Keratinocyte (primary cell): ENCODE results near the gene NTMT1. TPM values are rescaled to one million over a fixed set of nuclear protein-coding genes. Genes with fewer than 3 reads are reported as not detected.

ENCODE experiments used
- DNase-seq: peaks from one replicate; pipeline ENCODE4 v3.0.0-alpha.2; 2011; ENCODE audit warnings: low read depth, missing footprints, low spot score
- FAIRE-seq: peaks from 2 replicates; lab custom pipeline; 2011; peaks lifted over from hg19 to GRCh38; lab: Jason Lieb, UNC
- H2AFZ ChIP-seq: 2 replicates; pipeline ENCODE4 v1.6.0; 2012; ENCODE audit warnings: low read length, control low read depth, inconsistent platforms; ENCODE audit not compliant: control insufficient read depth
- H3K27ac ChIP-seq: 2 replicates; pipeline ENCODE4 v1.5.1; 2011; ENCODE audit warnings: low read length; ENCODE audit not compliant: control insufficient read depth, insufficient read depth
- H3K27me3 ChIP-seq: 3 replicates; pipeline ENCODE4 v1.6.0; 2011; ENCODE audit warnings: low read length; ENCODE audit not compliant: control insufficient read depth, insufficient read depth; ENCODE audit errors: extremely low read depth
- H3K36me3 ChIP-seq, 2 experiments: 2 replicates in 1 of 2; 3 replicates in 1 of 2; pipeline ENCODE4 v1.5.1; 2011; ENCODE audit warnings: low read length in 2 of 2, mild to moderate bottlenecking in 1 of 2; ENCODE audit not compliant: control insufficient read depth in 2 of 2, insufficient read depth in 2 of 2; ENCODE audit errors: extremely low read depth in 1 of 2
- H3K4me1 ChIP-seq: 3 replicates; pipeline ENCODE4 v1.5.1; 2011; ENCODE audit warnings: low read length; ENCODE audit not compliant: control insufficient read depth, insufficient read depth; ENCODE audit errors: extremely low read depth
- H3K4me2 ChIP-seq: 3 replicates; pipeline ENCODE4 v1.6.0; 2011; ENCODE audit warnings: low read depth, low read length; ENCODE audit not compliant: control insufficient read depth, insufficient read depth; ENCODE audit errors: extremely low read depth
- H3K4me3 ChIP-seq, 3 experiments: fragments of 200-600 bp in 1 of 3; sonication (generic) in 1 of 3; 2 replicates in 2 of 3; 3 replicates in 1 of 3; pipeline ENCODE4 v1.5.1; 2011 to 2016; ENCODE audit warnings: low read length in 3 of 3, mild to moderate bottlenecking in 3 of 3, control low read depth in 2 of 3, inconsistent platforms in 1 of 3, low read depth in 1 of 3, mixed read lengths in 1 of 3, mixed run types in 1 of 3, moderate library complexity in 1 of 3; ENCODE audit not compliant: control insufficient read depth in 2 of 3, insufficient read depth in 2 of 3; ENCODE audit errors: extremely low read depth in 1 of 3
- H3K79me2 ChIP-seq: 2 replicates; pipeline ENCODE4 v1.6.0; 2012; ENCODE audit warnings: low read length; ENCODE audit not compliant: control insufficient read depth, insufficient read depth
- H3K9ac ChIP-seq: 3 replicates; pipeline ENCODE4 v1.6.0; 2011; ENCODE audit warnings: low read length; ENCODE audit not compliant: control insufficient read depth, insufficient read depth; ENCODE audit errors: extremely low read depth
- H3K9me1 ChIP-seq: 3 replicates; pipeline ENCODE4 v1.6.0; 2011; ENCODE audit warnings: low read length; ENCODE audit not compliant: control insufficient read depth, insufficient read depth; ENCODE audit errors: extremely low read depth
- H3K9me3 ChIP-seq: 2 replicates; pipeline ENCODE4 v1.5.1; 2012; ENCODE audit warnings: low read depth, low read length; ENCODE audit not compliant: control insufficient read depth
- H4K20me1 ChIP-seq: 3 replicates; pipeline ENCODE4 v1.6.0; 2011; ENCODE audit warnings: low read length; ENCODE audit not compliant: control insufficient read depth, insufficient read depth; ENCODE audit errors: extremely low read depth
- EZH2 ChIP-seq: IDR thresholded peaks from one replicate; pipeline ENCODE4 v1.6.1; 2012; ENCODE audit warnings: inconsistent platforms, mild to moderate bottlenecking, low read length, moderate library complexity
- dilution Hi-C: fragments of 300-500 bp; cut with MboI; formaldehyde crosslinking; loops from one replicate; pipeline ENCODE4 v1.7.0; 2020; ENCODE audit warnings: low sequenced_read_pairs; ENCODE audit not compliant: extremely low pct_ligation_motif_present
- polyA plus RNA-seq, 5 experiments: library from polyadenylated mRNA; depleted of rRNA in 3 of 5; stranded (reverse) in 3 of 5; stranded (forward) in 1 of 5; unstranded in 1 of 5; fragments of >200 nt; gene quantifications; 1 replicate in 1 of 5; 2 replicates in 3 of 5; 3 replicates in 1 of 5; pipeline versions ENCODE4 v1.2.1 to v1.2.3, GENCODE V29; 2011 to 2012; ENCODE audit warnings: missing spikeins in 2 of 5, low read depth in 1 of 5, low replicate concordance in 1 of 5
- TF ChIP-seq, protein P1 (sequence below), 3 experiments: IDR thresholded peaks in 1 of 3; conservative IDR thresholded peaks in 1 of 3; optimal IDR thresholded peaks in 1 of 3; 2 replicates in 2 of 3; 3 replicates in 1 of 3; pipeline versions ENCODE3 to v1.5.1; 2011; ENCODE audit warnings: low read length in 3 of 3, mild to moderate bottlenecking in 3 of 3, moderate library complexity in 2 of 3, control low read depth in 1 of 3, inconsistent platforms in 1 of 3; ENCODE audit not compliant: insufficient read depth in 2 of 3; ENCODE audit errors: extremely low read depth in 1 of 3

NTMT1 gene
- polyA plus RNA-seq, 1 donor (not counting 4 experiments of a cell fraction or from before 2014, with no cell fraction given), result 50.2 TPM

DNA sequence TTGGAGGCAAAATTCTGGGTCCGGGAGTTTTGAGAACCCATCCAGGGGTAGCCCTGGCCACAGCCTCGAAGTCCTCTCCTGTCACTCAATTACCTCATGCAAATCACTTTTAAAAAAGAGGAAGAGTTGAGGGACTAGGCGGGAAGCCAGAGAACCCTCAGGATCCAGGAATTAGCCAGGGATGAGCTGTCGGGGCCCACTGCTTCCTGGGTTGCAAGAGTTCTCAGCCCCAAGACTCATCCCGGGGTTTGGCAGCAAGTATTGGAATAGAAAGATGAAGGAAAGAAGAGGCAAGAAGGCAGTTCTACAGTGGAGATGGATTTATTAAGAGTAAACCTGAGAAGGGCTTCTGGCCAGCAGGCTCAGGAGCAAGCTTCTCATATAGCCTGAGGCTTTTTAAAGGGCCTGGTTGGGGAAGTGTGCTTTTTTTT is 30.6 kb upstream of the NTMT1 start:
- H3K9ac ChIP-seq, result no peak overlapping the region
- dilution Hi-C loops, result no loop called here
- DNase-seq, result no peak
- no peak overlapping the region for H3K4me2 ChIP-seq
- H3K9me1 ChIP-seq, result no peaks in the 10 kb centered on the region
- H2AFZ ChIP-seq, result no peak overlapping the region
- H3K79me2 ChIP-seq, result no peaks in the 10 kb centered on the region
- H4K20me1 ChIP-seq, result no peaks in the 10 kb centered on the region
- H3K9me3 ChIP-seq, result no peaks in the 10 kb centered on the region
- H3K4me1 ChIP-seq, result peaks cover 7% of the 10 kb centered on the region
- H3K27me3 ChIP-seq, result no peaks in the 10 kb centered on the region
- TF ChIP-seq EZH2, result no peak
- TF ChIP-seq, protein P1, sequence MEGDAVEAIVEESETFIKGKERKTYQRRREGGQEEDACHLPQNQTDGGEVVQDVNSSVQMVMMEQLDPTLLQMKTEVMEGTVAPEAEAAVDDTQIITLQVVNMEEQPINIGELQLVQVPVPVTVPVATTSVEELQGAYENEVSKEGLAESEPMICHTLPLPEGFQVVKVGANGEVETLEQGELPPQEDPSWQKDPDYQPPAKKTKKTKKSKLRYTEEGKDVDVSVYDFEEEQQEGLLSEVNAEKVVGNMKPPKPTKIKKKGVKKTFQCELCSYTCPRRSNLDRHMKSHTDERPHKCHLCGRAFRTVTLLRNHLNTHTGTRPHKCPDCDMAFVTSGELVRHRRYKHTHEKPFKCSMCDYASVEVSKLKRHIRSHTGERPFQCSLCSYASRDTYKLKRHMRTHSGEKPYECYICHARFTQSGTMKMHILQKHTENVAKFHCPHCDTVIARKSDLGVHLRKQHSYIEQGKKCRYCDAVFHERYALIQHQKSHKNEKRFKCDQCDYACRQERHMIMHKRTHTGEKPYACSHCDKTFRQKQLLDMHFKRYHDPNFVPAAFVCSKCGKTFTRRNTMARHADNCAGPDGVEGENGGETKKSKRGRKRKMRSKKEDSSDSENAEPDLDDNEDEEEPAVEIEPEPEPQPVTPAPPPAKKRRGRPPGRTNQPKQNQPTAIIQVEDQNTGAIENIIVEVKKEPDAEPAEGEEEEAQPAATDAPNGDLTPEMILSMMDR (optimal IDR thresholded peaks at IDR 0.05 in 1 of 3, IDR thresholded peaks at IDR 0.05 in 1 of 3, conservative IDR thresholded peaks at IDR 0.05 in 1 of 3; ENCODE audit: extremely low read depth in 1 of 3, insufficient read depth in 2 of 3, low read length in 3 of 3), result no peak
- no peak for FAIRE-seq
- H3K4me3 ChIP-seq, result no peak overlapping the region
- no peaks in the 10 kb centered on the region for H3K36me3 ChIP-seq
- no peak overlapping the region for H3K27ac ChIP-seq

DNA sequence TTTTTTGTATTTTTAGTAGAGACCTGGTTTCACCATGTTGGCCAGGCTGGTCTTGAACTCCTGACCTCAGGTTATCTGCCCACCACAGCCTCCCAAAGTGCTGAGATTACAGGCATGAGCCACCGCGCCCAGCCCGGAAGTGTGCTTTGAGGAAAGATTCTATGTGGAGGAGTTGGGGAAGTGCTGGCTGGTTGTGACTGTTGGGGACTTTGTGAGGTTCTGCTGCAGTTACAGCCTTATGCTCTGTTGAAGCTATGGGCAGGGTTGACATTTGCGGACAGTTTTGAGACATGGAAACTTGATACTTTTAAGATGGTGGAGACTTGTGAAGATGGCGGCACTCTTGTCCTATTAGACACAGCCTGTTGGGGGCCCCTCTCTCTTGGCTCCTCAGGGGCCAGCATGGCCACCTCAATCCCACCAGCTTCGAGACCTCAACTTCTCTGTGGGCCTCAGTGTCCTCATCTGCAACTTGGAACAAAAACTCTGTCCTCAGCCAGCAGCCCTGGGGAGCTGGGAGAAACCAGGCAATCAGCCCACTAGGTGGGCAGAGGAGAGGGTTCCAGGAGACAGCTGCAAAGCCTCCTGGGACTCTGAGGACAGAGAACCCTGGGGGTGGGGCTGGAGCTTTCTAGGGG is 29.9 kb upstream of the NTMT1 start:
- FAIRE-seq, result no peak
- no peak for DNase-seq
- dilution Hi-C loops, result no loop called here
- H4K20me1 ChIP-seq, result no peaks in the 10 kb centered on the region
- no peaks in the 10 kb centered on the region for H3K36me3 ChIP-seq
- no peaks in the 10 kb centered on the region for H3K79me2 ChIP-seq
- H3K27me3 ChIP-seq, result no peaks in the 10 kb centered on the region
- H2AFZ ChIP-seq, result no peak overlapping the region
- peaks cover 7% of the 10 kb centered on the region for H3K4me1 ChIP-seq
- H3K9me3 ChIP-seq, result no peaks in the 10 kb centered on the region
- no peak overlapping the region for H3K27ac ChIP-seq
- TF ChIP-seq, protein P1 (optimal IDR thresholded peaks at IDR 0.05 in 1 of 3, IDR thresholded peaks at IDR 0.05 in 1 of 3, conservative IDR thresholded peaks at IDR 0.05 in 1 of 3; ENCODE audit: extremely low read depth in 1 of 3, insufficient read depth in 2 of 3, low read length in 3 of 3), result no peak
- no peak for TF ChIP-seq EZH2
- no peak overlapping the region for H3K4me3 ChIP-seq
- H3K9me1 ChIP-seq, result no peaks in the 10 kb centered on the region
- H3K4me2 ChIP-seq, result no peak overlapping the region
- no peak overlapping the region for H3K9ac ChIP-seq
